K562 (cell line): ENCODE results near the gene ACTN3.

ENCODE experiments used
- BACH1 ChIP-seq: fragments of 200-800 bp; sonication (Bioruptor generic); IDR thresholded peaks from 2 replicates; pipeline ENCODE4 v1.6.1; 2016; ENCODE audit warnings: missing genetic modification characterization, missing compliant biosample characterization
- BDP1 ChIP-seq: IDR thresholded peaks from 3 replicates; pipeline ENCODE4 v1.6.1; 2011; ENCODE audit not compliant: insufficient read length, insufficient read depth
- YY1 ChIP-seq, 3 experiments: IDR thresholded peaks; 2 replicates each; pipeline ENCODE4 v1.6.1; 2011; ENCODE audit warnings: low read length in 2 of 3, mild to moderate bottlenecking in 2 of 3, moderate library complexity in 2 of 3, borderline replicate concordance in 1 of 3, control low read depth in 1 of 3, low read depth in 1 of 3; ENCODE audit not compliant: insufficient read depth in 3 of 3, insufficient replicate concordance in 2 of 3, control insufficient read depth in 1 of 3, insufficient read length in 1 of 3; ENCODE audit errors: extremely low read depth in 1 of 3

- no peak for TF ChIP-seq YY1 (IDR thresholded peaks at IDR 0.05; ENCODE audit: borderline replicate concordance in 1 of 3, control insufficient read depth in 1 of 3, extremely low read depth in 1 of 3, insufficient read depth in 3 of 3, insufficient read length in 1 of 3, insufficient replicate concordance in 2 of 3, low read depth in 1 of 3, low read length in 2 of 3)
- TF ChIP-seq BACH1 (tag), result no peak
- TF ChIP-seq BDP1, result no peak
These were observed 17.1 kb downstream of the ACTN3 start for GRCh38 chr11:66563832-66564231.
